Neural progenitor cell (in vitro differentiated cells): ENCODE measurements around the gene CD1D. TPM values are rescaled to one million over a fixed set of nuclear protein-coding genes. Genes with fewer than 3 reads are reported as not detected.
"Not testable (repeated sequence)": the region's sequence is repeated elsewhere in the genome, so short reads cannot be mapped to it uniquely, and the experiment has no call there.

Source experiments
- DNase-seq: peaks from one replicate; pipeline ENCODE4 v3.0.0-alpha.2; 2016; ENCODE audit warnings: low spot score
- H2AFZ ChIP-seq: fragments of 200-600 bp; sonication (generic); replicated peaks from 2 replicates; pipeline ENCODE4 v1.6.1; 2016; ENCODE audit warnings: antibody characterized with exemption
- H3F3A ChIP-seq: fragments of 200-600 bp; sonication (generic); 2 replicates; pipeline ENCODE4 v1.6.1; 2016; ENCODE audit warnings: antibody characterized with exemption, low read depth
- H3K27ac ChIP-seq: fragments of 200-600 bp; sonication (generic); 2 replicates; pipeline ENCODE4 v1.5.1; 2016; ENCODE audit warnings: mild to moderate bottlenecking
- H3K27me3 ChIP-seq: fragments of 200-600 bp; sonication (generic); 2 replicates; pipeline ENCODE4 v1.6.1; 2016; ENCODE audit warnings: mild to moderate bottlenecking, moderate library complexity
- H3K36me3 ChIP-seq: fragments of 200-600 bp; sonication (generic); 2 replicates; pipeline ENCODE4 v1.5.1; 2016
- H3K4me1 ChIP-seq: fragments of 200-600 bp; sonication (generic); 2 replicates; pipeline ENCODE4 v1.6.1; 2016; ENCODE audit warnings: mixed run types
- H3K4me2 ChIP-seq: fragments of 200-600 bp; sonication (generic); 2 replicates; pipeline ENCODE4 v1.6.1; 2016
- H3K4me3 ChIP-seq: fragments of 200-600 bp; sonication (generic); 2 replicates; pipeline ENCODE4 v1.5.1; 2016
- H3K79me2 ChIP-seq: fragments of 200-600 bp; sonication (generic); 2 replicates; pipeline ENCODE4 v1.6.1; 2016; ENCODE audit warnings: low read depth
- H3K9ac ChIP-seq: fragments of 200-600 bp; sonication (generic); 2 replicates; pipeline ENCODE4 v1.6.1; 2016
- H3K9me3 ChIP-seq: fragments of 200-600 bp; sonication (generic); 2 replicates; pipeline ENCODE4 v1.5.1; 2016; ENCODE audit warnings: low read depth
- H4K20me1 ChIP-seq: fragments of 200-600 bp; sonication (generic); 2 replicates; pipeline ENCODE4 v1.6.1; 2016; ENCODE audit warnings: low read depth
- H3K27ac Mint-ChIP-seq: 3 replicates; pipeline ENCODE4 v1.8.0; 2021; ENCODE audit warnings: mixed read lengths
- H3K27me3 Mint-ChIP-seq: 2 replicates; pipeline ENCODE4 v1.8.0; 2022; ENCODE audit warnings: low read depth, mild to moderate bottlenecking, inconsistent platforms, moderate library complexity, mixed read lengths; ENCODE audit not compliant: insufficient read depth
- H3K36me3 Mint-ChIP-seq: 3 replicates; pipeline ENCODE4 v1.8.0; 2021; ENCODE audit warnings: mixed read lengths
- H3K4me1 Mint-ChIP-seq: 3 replicates; pipeline ENCODE4 v1.8.0; 2021; ENCODE audit warnings: mixed read lengths
- H3K4me3 Mint-ChIP-seq: 3 replicates; pipeline ENCODE4 v1.8.0; 2021; ENCODE audit warnings: mild to moderate bottlenecking, moderate library complexity, mixed read lengths
- H3K9me3 Mint-ChIP-seq: 3 replicates; pipeline ENCODE4 v1.8.0; 2020; ENCODE audit warnings: mixed read lengths
- EZH2 ChIP-seq: fragments of 200-600 bp; sonication (generic); IDR thresholded peaks from 2 replicates; pipeline ENCODE4 v1.6.1; 2017; ENCODE audit warnings: antibody characterized with exemption, mild to moderate bottlenecking, moderate library complexity
- EZH2phosphoT487 ChIP-seq: fragments of 200-600 bp; sonication (generic); IDR thresholded peaks from 2 replicates; pipeline ENCODE4 v1.6.1; 2017; ENCODE audit warnings: antibody characterized with exemption
- total RNA-seq: library from RNA; depleted of rRNA; stranded (reverse); fragments of >200 nt; gene quantifications from 2 replicates; pipeline ENCODE4 v1.2.3, GENCODE V29; 2015; ENCODE audit warnings: low replicate concordance
- TF ChIP-seq, protein P1 (sequence below): fragments of 200-600 bp; sonication (generic); IDR thresholded peaks from 2 replicates; pipeline ENCODE4 v1.5.1; 2017; ENCODE audit warnings: antibody characterized with exemption, mild to moderate bottlenecking

The CD1D gene
- total RNA-seq, 1 donor from 2014 or later, result not detected

DNA sequence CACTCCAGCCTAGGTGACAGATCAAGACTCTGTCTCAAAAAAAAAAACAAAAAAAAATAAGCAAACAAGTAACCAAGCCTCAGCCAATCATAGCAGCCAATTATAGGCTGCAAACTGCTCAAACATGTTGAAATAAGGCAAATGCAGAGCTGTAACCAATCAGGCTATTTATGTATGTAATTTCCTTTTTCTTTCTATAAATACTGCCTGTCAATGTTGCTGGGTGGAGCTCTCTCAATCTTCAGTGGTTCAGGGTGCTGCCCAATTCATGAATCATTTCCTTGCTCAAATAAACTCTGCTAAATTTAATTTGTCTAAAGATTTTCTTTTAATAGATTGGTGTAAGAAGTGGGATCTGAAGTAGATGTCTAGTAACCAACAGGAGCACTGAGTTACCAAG lies 11.6 kb upstream of the CD1D start:
- no peak overlapping the region for H3K4me3 ChIP-seq
- Mint-ChIP-seq H3K4me3 (no peak overlapping the region), H3K27me3 (no peaks in the 10 kb centered on the region), H3K36me3 (no peaks in the 10 kb centered on the region), H3K4me1 (no peaks in the 10 kb centered on the region), H3K27ac (no peak overlapping the region), H3K9me3 (no peaks in the 10 kb centered on the region)
- H3K9ac ChIP-seq, result no peak overlapping the region
- TF ChIP-seq, protein P1, sequence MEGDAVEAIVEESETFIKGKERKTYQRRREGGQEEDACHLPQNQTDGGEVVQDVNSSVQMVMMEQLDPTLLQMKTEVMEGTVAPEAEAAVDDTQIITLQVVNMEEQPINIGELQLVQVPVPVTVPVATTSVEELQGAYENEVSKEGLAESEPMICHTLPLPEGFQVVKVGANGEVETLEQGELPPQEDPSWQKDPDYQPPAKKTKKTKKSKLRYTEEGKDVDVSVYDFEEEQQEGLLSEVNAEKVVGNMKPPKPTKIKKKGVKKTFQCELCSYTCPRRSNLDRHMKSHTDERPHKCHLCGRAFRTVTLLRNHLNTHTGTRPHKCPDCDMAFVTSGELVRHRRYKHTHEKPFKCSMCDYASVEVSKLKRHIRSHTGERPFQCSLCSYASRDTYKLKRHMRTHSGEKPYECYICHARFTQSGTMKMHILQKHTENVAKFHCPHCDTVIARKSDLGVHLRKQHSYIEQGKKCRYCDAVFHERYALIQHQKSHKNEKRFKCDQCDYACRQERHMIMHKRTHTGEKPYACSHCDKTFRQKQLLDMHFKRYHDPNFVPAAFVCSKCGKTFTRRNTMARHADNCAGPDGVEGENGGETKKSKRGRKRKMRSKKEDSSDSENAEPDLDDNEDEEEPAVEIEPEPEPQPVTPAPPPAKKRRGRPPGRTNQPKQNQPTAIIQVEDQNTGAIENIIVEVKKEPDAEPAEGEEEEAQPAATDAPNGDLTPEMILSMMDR, result no peak
- TF ChIP-seq EZH2phosphoT487 (no peak), EZH2 (no peak)
- no peaks in the 10 kb centered on the region for H3K79me2 ChIP-seq
- H3F3A ChIP-seq, result no peaks in the 10 kb centered on the region
- H3K9me3 ChIP-seq, result no peaks in the 10 kb centered on the region
- H3K36me3 ChIP-seq, result no peaks in the 10 kb centered on the region
- no peaks in the 10 kb centered on the region for H3K4me1 ChIP-seq
- DNase-seq, result no peak
- no peaks in the 10 kb centered on the region for H4K20me1 ChIP-seq
- no peak overlapping the region for H2AFZ ChIP-seq
- peaks cover 37% of the 10 kb centered on the region for H3K27me3 ChIP-seq
- no peak overlapping the region for H3K27ac ChIP-seq
- H3K4me2 ChIP-seq, result no peak overlapping the region

DNA sequence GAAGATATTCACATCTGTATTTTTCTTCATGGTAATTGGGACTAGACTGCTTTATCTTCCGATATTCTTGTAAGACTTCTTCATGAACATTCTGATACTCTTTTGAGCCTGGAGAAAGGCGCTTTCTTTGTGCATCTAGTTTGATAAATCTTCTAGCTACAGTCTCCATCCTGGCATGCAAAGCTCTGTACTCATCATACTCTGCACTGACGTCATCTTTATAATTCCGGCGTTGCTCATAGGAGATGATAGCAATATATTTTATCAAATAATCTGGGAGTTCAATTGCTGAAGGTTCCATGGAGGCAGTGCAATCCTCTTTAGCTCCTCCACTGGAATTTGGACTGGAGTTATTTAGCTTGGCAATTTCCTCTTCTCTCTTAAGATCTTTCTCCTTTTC lies 4.8 kb upstream of the CD1D start:
- peaks cover 92% of the 10 kb centered on the region for H3K27me3 ChIP-seq
- H3K27ac Mint-ChIP-seq, H3K4me1 Mint-ChIP-seq, H3K36me3 ChIP-seq, H3K9me3 ChIP-seq, H3K27ac ChIP-seq, H4K20me1 ChIP-seq, H3K9ac ChIP-seq, H2AFZ ChIP-seq, H3K4me3 Mint-ChIP-seq, H3F3A ChIP-seq, H3K4me2 ChIP-seq, H3K36me3 Mint-ChIP-seq, H3K79me2 ChIP-seq, DNase-seq, H3K9me3 Mint-ChIP-seq, H3K4me1 ChIP-seq, H3K4me3 ChIP-seq: not testable (repeated sequence)
- H3K27me3 Mint-ChIP-seq, result peaks cover 25% of the 10 kb centered on the region

GRCh38 chr1:158176399-158176798 lies 4.3 kb upstream of the CD1D start:
- Histone ChIP-seq H3K9ac (no peak overlapping the region), H3K4me2 (no peak overlapping the region), H4K20me1 (no peaks in the 10 kb centered on the region), H3K9me3 (no peaks in the 10 kb centered on the region), H3K36me3 (no peaks in the 10 kb centered on the region), H3K79me2 (no peaks in the 10 kb centered on the region), H3K4me1 (peaks cover 5% of the 10 kb centered on the region), H3K27ac (no peak overlapping the region), H3F3A (peaks cover 11% of the 10 kb centered on the region), H3K4me3 (no peak overlapping the region), H3K27me3 (peaks cover 92% of the 10 kb centered on the region), H2AFZ (no peak overlapping the region)
- H3K27ac Mint-ChIP-seq, result no peak overlapping the region
- no peak for DNase-seq
- H3K27me3 Mint-ChIP-seq, result peaks cover 29% of the 10 kb centered on the region
- H3K9me3 Mint-ChIP-seq, result no peaks in the 10 kb centered on the region
- TF ChIP-seq, protein P1, result no peak
- TF ChIP-seq EZH2phosphoT487 (no peak), EZH2 (no peak)
- no peak overlapping the region for H3K4me3 Mint-ChIP-seq
- H3K4me1 Mint-ChIP-seq, result peaks cover 5% of the 10 kb centered on the region
- no peaks in the 10 kb centered on the region for H3K36me3 Mint-ChIP-seq

DNA sequence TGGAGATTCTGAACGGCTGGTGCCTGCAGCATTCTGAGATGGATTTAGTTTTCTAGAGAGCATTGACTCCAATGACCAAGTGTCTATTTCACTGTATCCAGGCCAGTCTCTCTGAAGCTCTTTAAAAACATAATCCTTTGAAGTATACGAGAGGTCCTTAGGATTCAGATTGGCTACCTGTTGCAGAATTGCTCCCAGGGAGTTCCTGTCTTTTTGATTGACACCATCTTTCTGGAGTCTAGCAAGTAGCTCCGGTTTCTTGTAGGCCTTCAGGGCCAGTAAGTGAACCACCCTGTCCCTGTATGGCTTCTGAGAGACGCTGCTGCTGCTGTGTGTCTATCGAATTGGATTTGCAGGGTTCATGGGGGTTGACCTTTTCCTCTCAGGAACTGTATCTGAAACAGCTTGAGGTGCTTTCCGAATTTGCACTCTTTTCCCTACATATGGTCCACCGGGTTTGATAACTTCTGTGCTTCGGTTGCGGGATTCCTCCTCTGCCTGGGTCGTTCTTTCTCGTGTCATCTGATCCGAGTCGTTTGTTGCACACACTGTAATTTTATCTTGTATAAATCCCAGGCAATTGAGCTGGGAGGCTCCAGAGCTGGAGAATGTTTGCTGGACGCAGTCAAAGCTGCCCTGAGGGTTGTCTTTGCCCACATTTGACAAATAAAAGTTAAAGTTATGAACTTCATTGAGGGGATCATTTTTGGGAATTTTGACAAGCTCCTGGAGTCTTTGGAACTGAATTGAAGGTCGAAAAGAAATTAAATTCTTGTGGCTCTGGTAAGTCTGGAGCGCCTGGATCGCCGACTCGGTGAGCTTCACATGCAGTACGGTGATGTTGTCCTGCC lies 3.6 kb upstream of the CD1D start:
- not testable (repeated sequence) for DNase-seq, H3K9me3 ChIP-seq, H3K4me3 Mint-ChIP-seq, H3K36me3 ChIP-seq, H3K4me1 ChIP-seq, H3K27ac ChIP-seq, H3K9ac ChIP-seq, H3K27ac Mint-ChIP-seq, H3K36me3 Mint-ChIP-seq, H4K20me1 ChIP-seq, H3K9me3 Mint-ChIP-seq, H3K4me1 Mint-ChIP-seq, H3K79me2 ChIP-seq, H2AFZ ChIP-seq
- Histone ChIP-seq H3F3A (peaks cover 14% of the 10 kb centered on the region), H3K4me3 (peak overlapping the region; percentile 33), H3K27me3 (peaks cover 92% of the 10 kb centered on the region), H3K4me2 (peak overlapping the region; percentile 69)
- H3K27me3 Mint-ChIP-seq, result peaks cover 34% of the 10 kb centered on the region
